Stimulated activated CD8-positive, alpha-beta memory T cell treated with anti-CD3 and anti-CD28 coated beads, Interleukin-12 subunit alpha, Interleukin-12 subunit beta, amount 100 ng/mL, for 1 hour (primary cell): ENCODE results near the gene PAFAH1B2.
"Not testable (repeated sequence)": the region's sequence is repeated elsewhere in the genome, so short reads cannot be mapped to it uniquely, and the experiment has no call there.

Source experiments
- DNase-seq: peaks from one replicate; pipeline ENCODE4 v3.0.0-alpha.2; 2020; ENCODE audit warnings: low read depth

Gene PAFAH1B2

DNA sequence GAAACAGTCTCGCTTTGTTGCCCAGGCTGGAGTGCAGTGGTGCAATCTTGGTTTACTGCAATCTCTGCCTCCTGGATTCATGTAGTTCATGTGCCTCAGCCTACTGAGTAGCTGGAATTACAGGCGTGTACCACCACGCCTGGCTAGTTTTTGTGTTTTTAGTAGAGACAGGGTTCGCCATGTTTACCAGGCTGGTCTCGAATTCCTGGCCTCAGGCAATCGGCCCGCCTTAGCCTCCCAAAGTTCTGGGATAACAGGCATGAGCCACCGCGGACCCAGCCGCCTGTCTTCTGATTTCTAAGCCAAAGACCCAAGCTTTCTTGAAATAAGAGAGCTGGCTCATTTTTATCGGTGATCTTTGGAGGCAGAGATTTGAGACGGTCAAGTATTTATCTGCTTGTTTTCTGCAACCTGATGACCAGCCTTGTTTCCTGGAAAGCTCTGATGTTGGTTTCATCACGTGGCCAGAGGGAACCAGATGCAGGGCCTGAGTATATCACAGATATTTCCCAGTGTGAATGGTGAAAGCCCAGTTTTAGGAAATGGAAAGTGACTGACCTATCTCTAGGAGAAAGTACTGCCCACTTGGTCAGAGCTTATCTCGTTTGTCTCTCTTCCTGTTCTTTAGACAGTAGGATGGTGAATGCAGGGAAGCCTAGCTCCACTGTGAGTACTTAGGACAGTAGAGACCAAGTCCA lies 28.8 kb downstream of the PAFAH1B2 start:
- no peak for DNase-seq

DNA sequence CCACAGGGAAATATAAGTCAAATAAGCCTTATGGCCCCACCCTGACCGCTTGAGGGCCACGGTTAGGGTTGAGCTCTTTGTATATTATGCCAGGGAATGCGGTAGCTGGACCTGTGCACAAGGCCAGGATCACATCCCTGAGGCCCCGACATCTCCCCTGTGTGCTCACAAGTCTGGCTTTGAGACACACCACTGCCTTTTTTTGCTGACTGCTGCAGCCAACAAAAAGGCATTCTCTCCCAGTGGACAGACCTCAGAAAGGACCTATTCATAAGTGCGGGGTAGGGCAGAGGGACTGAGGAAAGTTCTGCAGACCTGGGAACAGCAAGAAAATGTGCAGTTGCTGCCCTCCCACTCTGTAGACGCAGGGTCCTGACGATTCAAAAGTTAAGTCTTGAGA lies 31.0 kb downstream of the PAFAH1B2 start:
- no peak for DNase-seq

- DNase-seq = no peak
These were observed 31.7 kb downstream of the PAFAH1B2 start for GRCh38 chr11:117175781-117176180.

GRCh38 chr11:117176186-117176585 lies 32.1 kb downstream of the PAFAH1B2 start:
- no peak for DNase-seq

DNA sequence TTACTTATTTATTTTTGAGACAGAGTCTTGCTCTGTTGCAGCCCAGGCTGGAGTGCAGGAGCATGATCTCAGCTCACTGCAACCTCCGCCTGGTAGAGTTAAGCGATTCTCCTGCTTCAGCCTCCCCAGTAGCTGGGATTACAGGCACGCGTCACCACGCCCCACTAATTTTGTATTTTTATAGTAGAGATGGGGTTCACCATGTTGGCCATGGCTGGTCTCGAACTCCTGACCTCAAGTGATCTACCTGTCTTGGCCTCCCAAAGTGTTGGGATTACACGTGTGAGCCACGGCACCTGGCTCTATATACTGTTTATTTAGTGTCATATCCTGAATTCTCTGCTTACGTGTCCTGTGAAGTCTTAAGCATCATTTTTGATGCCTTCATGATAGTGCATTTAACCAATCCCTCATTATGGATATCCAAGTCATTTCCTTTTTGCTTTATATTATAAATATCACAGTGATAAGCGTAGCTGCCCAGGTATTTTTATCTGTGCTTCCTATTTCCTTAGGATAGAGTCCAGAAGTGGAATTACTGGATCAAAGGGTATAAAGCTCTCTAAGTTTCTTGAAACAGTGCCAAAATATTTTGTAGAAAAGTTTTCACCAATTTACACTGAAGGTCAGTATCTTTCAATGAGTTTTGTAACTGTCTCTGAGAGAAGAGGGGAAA lies 33.6 kb downstream of the PAFAH1B2 start:
- DNase-seq = no peak

DNA sequence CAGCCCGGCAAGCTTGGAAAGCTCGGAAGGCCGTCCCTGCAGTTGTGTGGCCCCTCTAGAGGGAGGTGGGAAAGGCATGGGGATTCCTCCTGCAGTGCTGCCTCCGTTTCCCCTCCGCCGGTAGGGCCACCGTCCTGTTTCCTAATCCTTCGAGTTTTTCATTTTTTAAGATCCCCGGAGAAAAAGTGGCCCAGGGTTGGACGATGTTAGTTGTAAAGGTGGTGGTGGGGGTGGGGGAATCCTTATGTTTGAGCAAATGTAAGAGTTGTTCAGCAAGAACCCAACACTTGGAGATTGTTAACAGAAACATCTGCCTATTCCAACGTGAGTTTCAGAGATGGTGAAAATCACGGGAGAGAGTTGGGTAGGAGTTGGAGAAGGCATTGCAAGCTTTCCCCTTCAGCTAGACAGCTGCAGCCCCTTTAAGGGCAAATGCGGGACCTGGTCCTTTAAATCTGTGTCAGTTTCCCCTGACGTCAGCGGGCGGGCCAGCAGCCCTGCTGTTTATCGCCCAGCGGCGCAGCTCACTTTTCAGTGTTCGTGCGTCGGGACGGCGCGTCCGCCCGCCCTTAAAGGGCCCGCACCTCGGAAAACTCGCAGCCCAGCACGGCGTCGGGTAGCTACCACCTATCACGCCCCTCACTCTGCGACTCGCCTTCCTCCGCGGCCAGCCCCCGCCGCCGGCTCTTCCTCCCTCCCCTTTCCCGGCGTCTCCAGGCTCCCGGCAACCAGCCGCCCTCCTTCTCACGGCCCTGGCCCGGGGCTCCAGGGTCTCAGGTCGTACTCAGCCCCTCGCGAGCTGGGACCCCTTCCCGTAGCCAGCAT lies 34.3 kb downstream of the PAFAH1B2 start, which contains the start of gene SIDT2:
Gene SIDT2, plus strand, starts transcription at position 534 of the 825 bp plus-strand sequence. CDS start 521 bp downstream, outside the sequence.
- peak; percentile 85 for DNase-seq

DNA sequence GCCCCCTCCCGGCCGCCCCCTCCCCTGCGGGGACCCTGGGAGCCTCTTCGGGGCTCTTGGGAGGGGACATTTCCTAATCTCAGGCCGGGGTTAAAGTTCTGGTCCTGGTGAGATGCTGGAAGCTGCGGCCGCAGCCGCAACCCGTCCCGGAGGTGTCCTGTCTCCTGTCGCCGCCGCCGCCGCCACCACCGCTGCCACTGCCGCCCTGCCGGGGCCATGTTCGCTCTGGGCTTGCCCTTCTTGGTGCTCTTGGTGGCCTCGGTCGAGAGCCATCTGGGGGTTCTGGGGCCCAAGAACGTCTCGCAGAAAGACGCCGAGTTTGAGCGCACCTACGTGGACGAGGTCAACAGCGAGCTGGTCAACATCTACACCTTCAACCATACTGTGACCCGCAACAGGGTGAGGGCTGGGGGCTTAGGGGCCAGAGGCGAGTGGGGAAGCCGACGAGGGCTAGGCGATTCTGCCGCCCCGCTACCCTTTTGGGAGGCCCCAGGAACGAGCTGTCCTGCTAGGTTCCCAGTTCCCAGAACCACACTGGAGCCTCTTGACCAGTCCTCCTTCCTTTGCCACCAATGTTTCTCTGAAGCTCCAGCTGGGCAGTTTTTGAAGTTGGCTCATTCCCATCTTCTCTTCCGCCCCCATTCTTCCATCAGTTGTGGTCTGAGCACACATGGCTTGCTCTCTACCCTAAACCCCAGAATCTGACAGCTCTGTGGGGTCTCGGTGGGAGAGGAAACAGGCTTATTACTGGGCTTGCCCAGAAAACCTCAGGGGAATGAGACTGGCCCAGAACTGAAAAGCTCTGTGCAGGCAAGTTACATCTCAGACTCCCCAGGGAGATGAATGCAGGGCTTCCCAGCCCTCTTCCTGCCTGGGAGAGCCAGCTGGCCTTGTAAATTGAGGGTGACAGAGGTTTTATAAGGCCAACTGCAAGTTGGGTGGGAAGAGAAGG lies 35.2 kb downstream of the PAFAH1B2 start:
- peak; percentile 19 for DNase-seq

GRCh38 chr11:117180020-117180419 lies 35.9 kb downstream of the PAFAH1B2 start:
- no peak for DNase-seq

DNA sequence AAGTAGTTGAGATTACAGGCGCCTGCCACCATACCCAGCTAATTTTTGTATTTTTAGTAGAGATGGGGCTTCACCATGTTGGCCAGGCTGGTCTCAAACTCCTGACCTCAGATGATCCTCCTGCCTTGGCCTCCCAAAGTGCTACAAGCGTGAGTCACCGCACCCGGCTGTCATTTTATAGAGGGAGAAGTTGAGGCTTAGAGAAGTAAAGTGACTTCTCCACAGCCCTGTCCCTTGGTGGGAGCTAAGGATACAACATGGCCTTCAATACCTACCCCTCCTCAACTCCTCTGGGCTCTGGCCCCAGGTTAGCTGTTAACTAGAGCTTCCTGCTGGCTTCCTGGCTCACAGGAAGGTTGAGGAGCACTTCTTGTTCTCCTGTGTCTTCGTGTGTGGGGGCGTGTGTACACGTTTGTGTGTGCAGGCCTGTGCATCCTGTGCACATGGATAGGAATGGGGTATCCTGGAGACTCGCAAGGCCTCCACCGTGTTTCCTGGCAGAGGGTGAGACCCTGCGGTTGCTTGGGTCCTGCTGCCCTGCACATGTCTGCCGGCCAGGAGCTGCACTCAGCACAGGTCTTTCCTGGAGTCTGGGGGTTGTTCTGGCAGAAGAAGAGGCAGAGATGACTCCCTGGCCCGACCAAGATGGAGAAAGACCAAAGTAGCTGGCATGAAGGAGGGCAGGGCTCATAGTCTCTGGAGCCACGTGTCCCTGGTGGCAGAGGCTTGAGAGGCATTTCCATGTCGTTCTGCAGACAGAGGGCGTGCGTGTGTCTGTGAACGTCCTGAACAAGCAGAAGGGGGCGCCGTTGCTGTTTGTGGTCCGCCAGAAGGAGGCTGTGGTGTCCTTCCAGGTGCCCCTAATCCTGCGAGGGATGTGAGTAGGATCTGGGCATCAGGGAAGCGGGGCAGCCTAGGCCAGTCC lies 36.8 kb downstream of the PAFAH1B2 start:
- peak; percentile 22 for DNase-seq

GRCh38 chr11:117181586-117182550 lies 37.8 kb downstream of the PAFAH1B2 start:
- no peak for DNase-seq

GRCh38 chr11:117182551-117182935 lies 38.5 kb downstream of the PAFAH1B2 start:
- no peak for DNase-seq

DNA sequence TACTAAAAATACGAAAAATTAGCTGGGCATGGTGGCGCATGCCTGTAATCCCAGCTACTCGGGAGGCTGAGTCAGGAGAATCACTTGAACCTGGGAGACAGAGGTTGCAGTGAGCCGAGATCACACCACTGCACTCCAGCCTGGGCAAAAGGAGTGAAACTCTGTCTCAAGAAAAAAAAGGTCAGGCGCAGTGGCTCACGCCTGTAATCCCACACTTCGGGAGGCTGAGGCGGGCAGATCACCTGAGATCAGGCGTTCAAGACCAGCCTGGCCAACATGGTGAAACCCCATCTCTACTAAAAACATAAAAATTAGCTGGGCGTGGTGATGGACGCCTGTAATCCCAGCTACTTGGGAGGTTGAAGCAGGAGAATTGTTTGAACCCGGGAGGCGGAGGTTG lies 39.1 kb downstream of the PAFAH1B2 start:
- not testable (repeated sequence) for DNase-seq

GRCh38 chr11:117183724-117184349 lies 39.8 kb downstream of the PAFAH1B2 start:
- no peak for DNase-seq

GRCh38 chr11:117185736-117186430 lies 41.8 kb downstream of the PAFAH1B2 start:
- no peak for DNase-seq

GRCh38 chr11:117186431-117186761 lies 42.3 kb downstream of the PAFAH1B2 start:
- no peak for DNase-seq

GRCh38 chr11:117187007-117187406 lies 42.9 kb downstream of the PAFAH1B2 start:
- DNase-seq = no peak

DNA sequence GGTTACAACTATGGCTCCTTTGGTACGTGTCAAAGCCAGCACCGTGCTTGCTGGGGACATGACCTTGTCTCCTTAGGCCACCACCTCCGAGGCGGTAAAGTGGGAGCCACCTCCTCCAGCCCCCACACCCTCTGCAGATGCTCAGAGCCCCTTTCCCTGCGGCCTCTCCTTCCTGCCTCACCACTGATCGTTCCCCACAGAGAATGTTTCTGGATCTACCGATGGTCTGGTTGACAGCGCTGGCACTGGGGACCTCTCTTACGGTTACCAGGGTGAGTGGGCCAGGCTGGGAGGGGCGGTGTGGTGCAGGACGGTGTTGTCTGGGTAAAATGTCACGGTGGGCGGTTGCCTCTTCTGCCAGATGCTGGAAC lies 43.3 kb downstream of the PAFAH1B2 start:
- DNase-seq = no peak

DNA sequence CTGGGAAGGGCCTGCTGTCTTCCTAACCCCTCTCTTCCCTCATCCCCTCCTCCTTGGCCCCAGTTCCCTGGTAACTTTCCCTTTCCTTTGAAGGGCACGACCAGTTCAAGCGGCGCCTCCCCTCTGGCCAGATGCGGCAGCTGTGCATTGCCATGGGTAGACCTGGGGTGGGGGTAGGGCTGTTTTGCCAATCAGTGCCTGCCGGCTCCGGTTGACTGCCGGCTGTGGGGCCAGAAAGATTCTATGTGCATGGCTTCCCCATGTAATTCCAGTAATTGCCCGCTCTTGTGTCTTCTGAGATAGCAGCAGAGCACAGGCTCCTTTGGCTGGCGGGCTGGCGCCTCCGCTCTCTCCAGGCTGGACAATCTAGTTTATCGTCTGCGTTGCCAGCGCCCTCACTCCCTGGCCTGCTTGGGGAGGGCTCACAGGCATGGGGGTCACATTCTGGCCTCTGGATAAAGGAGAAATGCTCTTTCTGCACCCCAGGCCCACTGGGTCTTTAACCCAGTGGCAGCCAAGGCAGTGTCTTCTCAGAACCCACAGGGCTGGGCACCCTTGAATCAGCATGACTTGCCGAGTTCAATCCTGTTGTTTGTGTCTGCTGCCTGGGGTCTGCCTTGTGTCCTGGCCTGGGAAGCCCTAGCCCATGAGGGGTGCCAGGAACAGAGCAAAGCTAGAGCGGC lies 43.9 kb downstream of the PAFAH1B2 start:
- DNase-seq = no peak
